SJSA1 (cell line): ENCODE measurements around the gene XPA. TPM values are rescaled to one million over a fixed set of nuclear protein-coding genes. Genes with fewer than 3 reads are reported as not detected.
"Not testable (repeated sequence)": the region's sequence is repeated elsewhere in the genome, so short reads cannot be mapped to it uniquely, and the experiment has no call there.

Experiments used
- DNase-seq, 2 experiments: peaks; one replicate each; pipeline ENCODE4 v3.0.0-alpha.2; 2015 to 2020; ENCODE audit warnings: low spot score in 2 of 2, low read depth in 1 of 2
- H3K27ac ChIP-seq: fragments of 250-450 bp; sonication (Bioruptor Pico); 2 replicates; pipeline ENCODE4 v1.5.1; 2020; ENCODE audit warnings: mild to moderate bottlenecking, moderate library complexity
- H3K27me3 ChIP-seq: fragments of 250-450 bp; sonication (Bioruptor Pico); replicated peaks from 2 replicates; pipeline ENCODE4 v1.5.1; 2020; ENCODE audit warnings: mild to moderate bottlenecking, moderate library complexity
- H3K36me3 ChIP-seq: fragments of 250-450 bp; sonication (Bioruptor Pico); 2 replicates; pipeline ENCODE4 v1.5.1; 2020; ENCODE audit warnings: mild to moderate bottlenecking
- H3K4me1 ChIP-seq: fragments of 250-450 bp; sonication (Bioruptor Pico); replicated peaks from 2 replicates; pipeline ENCODE4 v1.6.1; 2021; ENCODE audit warnings: mild to moderate bottlenecking
- H3K4me3 ChIP-seq: fragments of 250-450 bp; sonication (Bioruptor Pico); 2 replicates; pipeline ENCODE4 v1.5.1; 2020; ENCODE audit warnings: mild to moderate bottlenecking
- H3K9me3 ChIP-seq: fragments of 250-450 bp; sonication (Bioruptor Pico); replicated peaks from 2 replicates; pipeline ENCODE4 v1.5.1; 2020; ENCODE audit warnings: mild to moderate bottlenecking
- total RNA-seq: library from RNA; depleted of rRNA; stranded (reverse); fragments of >200 nt; shearing (Covaris generic); gene quantifications from 2 replicates; pipeline ENCODE4 v1.2.3, GENCODE V29; 2014

XPA gene
- total RNA-seq, 1 experiment from 2014 or later: 7.8 TPM

DNA sequence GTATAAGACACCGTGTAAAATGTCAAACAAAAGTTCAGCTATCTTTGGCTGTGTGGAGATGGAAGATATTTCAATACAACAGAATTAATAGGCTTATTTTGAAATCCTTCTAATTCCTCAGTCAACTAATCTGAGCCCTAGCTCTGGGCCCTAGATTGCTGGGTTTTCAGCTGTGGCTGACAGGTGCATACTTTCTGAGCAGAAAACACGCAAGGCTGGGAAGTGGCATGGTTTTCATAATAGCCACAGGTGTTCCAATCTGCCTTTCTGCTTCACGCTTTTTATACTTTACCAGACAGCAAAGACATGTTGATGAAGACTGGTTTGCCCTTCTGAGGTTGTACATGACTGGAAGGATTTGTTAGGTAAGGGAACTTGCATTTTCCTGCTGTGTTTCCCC lies 20.7 kb upstream of the XPA start:
- no peak overlapping the region for H3K4me3 ChIP-seq
- no peaks in the 10 kb centered on the region for H3K9me3 ChIP-seq
- H3K27me3 ChIP-seq: no peaks in the 10 kb centered on the region
- no peak for DNase-seq
- H3K36me3 ChIP-seq: no peaks in the 10 kb centered on the region
- H3K27ac ChIP-seq: no peak overlapping the region
- peaks cover 36% of the 10 kb centered on the region for H3K4me1 ChIP-seq

DNA sequence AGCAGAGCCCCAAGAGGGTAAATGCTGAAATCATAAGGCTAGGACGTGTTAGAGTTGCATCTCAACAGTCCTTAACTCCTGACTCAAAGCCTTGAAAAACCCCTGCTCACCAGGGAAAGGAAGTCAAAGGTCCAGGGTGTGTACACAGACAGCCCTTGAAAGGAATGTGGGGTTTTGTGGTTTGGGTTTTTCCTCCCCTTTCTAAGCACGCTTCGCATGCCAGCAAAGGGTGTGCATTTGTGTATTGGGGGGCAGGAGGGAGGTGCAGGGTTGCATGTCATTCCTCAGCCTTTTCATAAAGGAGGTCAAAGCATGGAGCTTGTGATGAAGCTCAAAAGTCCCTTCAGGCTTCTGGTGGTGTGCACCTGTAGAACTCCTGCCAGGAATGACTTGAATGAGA lies 17.3 kb upstream of the XPA start:
- no peaks in the 10 kb centered on the region for H3K27me3 ChIP-seq
- H3K4me1 ChIP-seq: peaks cover 42% of the 10 kb centered on the region
- no peaks in the 10 kb centered on the region for H3K36me3 ChIP-seq
- peak overlapping the region; percentile 70 for H3K27ac ChIP-seq
- H3K4me3 ChIP-seq: no peak overlapping the region
- H3K9me3 ChIP-seq: no peaks in the 10 kb centered on the region
- DNase-seq: peak; percentile 80 to 88

DNA sequence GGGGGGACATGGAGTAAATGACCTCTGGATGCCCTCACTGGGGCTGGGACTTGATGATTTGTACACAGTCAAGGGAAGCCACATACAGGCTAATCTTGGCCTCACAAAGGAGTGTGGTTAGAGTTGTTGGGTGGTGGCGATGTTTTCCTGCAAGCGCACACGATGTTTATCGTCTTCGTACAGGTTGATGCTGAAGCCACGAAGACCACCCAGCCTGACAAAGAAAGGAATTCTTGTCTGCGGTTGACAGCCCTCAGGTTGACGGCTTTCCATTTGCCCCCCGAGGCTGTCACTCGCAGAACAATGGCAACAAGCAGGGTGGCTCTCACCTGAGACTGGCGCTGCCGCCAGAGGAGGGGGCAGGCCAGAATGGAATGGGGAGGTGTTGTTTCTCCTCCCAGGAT lies 14.1 kb upstream of the XPA start:
- Histone ChIP-seq H3K4me1 (peaks cover 42% of the 10 kb centered on the region), H3K4me3 (no peak overlapping the region), H3K36me3 (no peaks in the 10 kb centered on the region), H3K9me3 (no peaks in the 10 kb centered on the region), H3K27me3 (no peaks in the 10 kb centered on the region), H3K27ac (no peak overlapping the region)
- DNase-seq: peak; percentile 89 to 92

DNA sequence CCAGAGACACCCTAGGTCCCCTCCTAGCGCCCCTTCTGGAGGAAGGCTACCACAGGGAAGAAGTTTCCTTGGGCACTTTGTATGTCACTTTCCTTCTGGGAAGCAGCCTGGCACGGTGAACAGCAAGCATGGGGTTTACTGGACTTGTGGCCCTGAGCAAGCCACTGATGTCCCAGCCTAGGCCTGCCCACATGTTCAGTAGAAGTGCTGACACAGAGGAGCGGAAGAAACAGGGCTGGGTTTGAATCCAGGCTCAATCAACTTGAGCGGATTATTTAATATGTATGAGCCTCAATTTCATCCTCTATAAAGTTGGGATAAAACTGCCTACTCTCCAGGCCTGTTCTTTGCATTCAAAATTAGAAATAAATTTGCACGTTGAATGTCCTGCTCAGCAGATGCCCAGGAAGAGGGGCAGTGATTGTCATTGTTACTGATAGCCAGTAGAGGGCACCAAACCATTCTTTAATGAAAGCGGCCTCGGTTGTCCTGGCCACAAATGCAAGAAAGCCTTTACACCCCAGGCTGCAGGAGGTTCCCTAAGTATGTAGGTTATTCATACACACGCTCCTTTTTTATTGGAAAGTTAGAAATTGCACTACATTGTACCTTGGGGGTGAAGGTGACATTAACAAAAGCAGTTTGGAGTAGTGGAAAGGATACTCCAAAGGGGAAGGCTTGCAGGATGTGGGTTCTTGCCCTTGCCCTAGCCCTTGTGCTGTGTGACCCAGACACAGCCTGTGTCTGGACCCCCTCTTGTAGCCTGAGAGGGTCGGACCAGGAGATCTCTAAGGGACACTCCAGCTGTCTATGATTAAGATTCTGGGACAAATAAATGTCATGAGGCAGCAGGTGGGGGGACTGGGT lies 13.4 kb upstream of the XPA start:
- Histone ChIP-seq H3K27me3 (no peaks in the 10 kb centered on the region), H3K4me1 (peaks cover 42% of the 10 kb centered on the region), H3K9me3 (no peaks in the 10 kb centered on the region), H3K4me3 (no peak overlapping the region), H3K27ac (no peak overlapping the region), H3K36me3 (no peaks in the 10 kb centered on the region)
- DNase-seq: peak in 1 of 2 experiments; percentile 66

DNA sequence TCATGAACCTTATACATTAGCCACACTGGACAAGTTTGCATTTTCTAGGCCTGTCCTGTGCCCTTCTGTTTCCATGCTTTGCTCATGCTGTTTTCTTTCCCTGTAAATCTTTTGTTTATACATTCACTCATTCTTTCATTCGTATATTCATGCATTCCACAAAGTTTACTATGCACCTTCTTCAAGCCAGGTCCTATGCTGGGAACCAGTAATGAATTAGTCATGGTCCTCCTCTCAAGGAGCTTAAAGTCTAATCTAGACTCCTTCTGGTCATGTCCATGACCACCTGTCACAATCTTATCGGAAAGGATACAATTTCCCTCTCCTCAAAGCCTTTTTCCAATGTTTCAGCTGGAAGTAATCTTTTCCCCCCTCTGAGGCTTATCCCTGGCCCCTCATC lies 9.1 kb upstream of the XPA start:
- H3K27ac ChIP-seq: no peak overlapping the region
- no peaks in the 10 kb centered on the region for H3K36me3 ChIP-seq
- DNase-seq: no peak

DNA sequence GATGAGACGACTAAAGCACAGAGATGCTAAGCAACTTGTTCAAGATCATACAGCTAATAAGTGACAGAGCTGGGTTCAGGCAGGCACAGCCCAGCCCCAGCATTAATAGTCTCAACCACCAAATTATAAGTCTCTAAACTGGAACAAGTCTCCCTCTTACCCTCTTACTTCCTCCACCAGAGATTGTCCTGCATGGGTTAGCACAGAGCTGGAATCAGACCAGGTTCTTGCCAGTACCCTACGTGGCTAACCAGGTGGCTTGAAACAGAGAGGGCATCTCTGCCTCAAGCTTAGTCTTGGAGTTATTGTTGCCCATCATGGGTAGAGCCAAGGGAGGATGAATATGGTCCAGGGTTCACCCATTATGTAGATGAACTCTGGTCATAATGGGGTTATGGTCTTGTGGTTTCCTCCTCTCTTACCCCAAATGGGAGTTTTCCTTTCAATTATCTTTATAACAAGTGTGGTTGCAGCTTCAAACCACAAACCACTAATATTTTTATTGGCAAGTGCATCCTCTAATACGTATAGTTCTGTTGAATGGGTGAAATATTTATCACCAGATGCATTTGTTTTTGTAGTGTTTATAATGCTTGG lies 8.3 kb upstream of the XPA start:
- no peaks in the 10 kb centered on the region for H3K27me3 ChIP-seq
- H3K27ac ChIP-seq: no peak overlapping the region
- no peaks in the 10 kb centered on the region for H3K36me3 ChIP-seq
- H3K4me3 ChIP-seq: no peak overlapping the region
- DNase-seq: no peak
- H3K9me3 ChIP-seq: no peaks in the 10 kb centered on the region
- H3K4me1 ChIP-seq: peaks cover 26% of the 10 kb centered on the region

More for the DNA sequence above, 9.1 kb upstream of the XPA start:
- H3K27me3 ChIP-seq: no peaks in the 10 kb centered on the region
- H3K4me3 ChIP-seq: no peak overlapping the region
- no peaks in the 10 kb centered on the region for H3K9me3 ChIP-seq
- peaks cover 34% of the 10 kb centered on the region for H3K4me1 ChIP-seq

- Histone ChIP-seq H3K9me3 (no peaks in the 10 kb centered on the region), H3K4me1 (peaks cover 24% of the 10 kb centered on the region), H3K27me3 (no peaks in the 10 kb centered on the region), H3K27ac (no peak overlapping the region), H3K4me3 (no peak overlapping the region), H3K36me3 (no peaks in the 10 kb centered on the region)
- no peak for DNase-seq
Measured at GRCh38 chr9:97704851-97705250, 7.7 kb upstream of the XPA start.

GRCh38 chr9:97704345-97704677 lies 7.2 kb upstream of the XPA start:
- Histone ChIP-seq H3K36me3 (no peaks in the 10 kb centered on the region), H3K4me1 (peaks cover 24% of the 10 kb centered on the region), H3K27ac (peak overlapping the region; percentile 67), H3K27me3 (no peaks in the 10 kb centered on the region), H3K9me3 (no peaks in the 10 kb centered on the region), H3K4me3 (no peak overlapping the region)
- no peak for DNase-seq

DNA sequence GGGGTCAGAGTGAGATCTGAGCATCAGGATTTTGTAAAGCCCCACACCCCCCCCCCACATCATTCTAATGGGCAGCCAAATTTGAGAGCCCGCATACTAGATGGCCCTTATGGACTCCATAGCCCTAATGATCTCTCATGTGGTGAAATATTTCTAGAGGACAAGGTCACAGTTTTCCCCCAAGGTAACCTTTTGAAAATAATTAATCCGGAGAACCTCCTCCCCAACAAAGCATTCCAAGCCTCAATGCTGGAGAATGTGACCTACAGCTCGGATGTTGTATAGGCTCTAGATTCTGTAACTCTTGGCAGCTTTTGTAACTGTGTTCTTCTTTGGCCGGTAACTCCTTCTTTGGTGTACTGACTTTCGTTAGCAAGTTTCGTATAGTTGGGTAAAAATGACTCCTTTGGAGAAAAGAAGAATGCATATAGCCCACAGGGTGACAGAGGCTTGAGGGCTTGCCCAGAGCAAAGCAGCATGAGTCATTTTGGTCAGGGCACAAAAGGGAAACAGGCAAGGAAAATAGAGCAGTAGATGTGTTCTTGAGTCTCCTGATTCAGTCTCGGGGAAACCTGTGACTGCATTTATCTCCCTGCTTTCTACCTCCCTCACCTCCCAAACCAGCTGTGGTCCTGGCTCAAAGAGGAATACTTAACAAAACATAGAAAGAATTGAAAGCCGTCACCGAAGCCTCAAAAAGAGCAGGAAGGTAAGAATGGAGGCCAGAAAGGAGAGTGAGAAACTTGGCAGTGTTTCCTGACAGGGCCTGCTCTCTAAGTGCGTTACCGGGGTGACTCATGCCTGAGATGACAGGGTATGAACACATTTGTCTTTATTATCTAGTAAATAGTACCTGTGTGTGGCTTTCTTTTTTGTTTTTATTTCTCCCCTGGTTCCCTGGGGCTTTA lies 6.6 kb upstream of the XPA start:
- Histone ChIP-seq H3K27ac (peak overlapping the region; percentile 67), H3K9me3 (no peaks in the 10 kb centered on the region), H3K36me3 (no peaks in the 10 kb centered on the region), H3K4me3 (no peak overlapping the region), H3K4me1 (peaks cover 24% of the 10 kb centered on the region), H3K27me3 (no peaks in the 10 kb centered on the region)
- DNase-seq: peak; percentile 67 to 88

GRCh38 chr9:97699824-97700223 lies 2.7 kb upstream of the XPA start:
- not testable (repeated sequence) for H3K27me3 ChIP-seq, H3K27ac ChIP-seq, H3K36me3 ChIP-seq, H3K4me3 ChIP-seq, H3K9me3 ChIP-seq, DNase-seq
- peaks cover 40% of the 10 kb centered on the region for H3K4me1 ChIP-seq

- DNase-seq, H3K27ac ChIP-seq, H3K27me3 ChIP-seq, H3K36me3 ChIP-seq, H3K9me3 ChIP-seq, H3K4me3 ChIP-seq: not testable (repeated sequence)
- H3K4me1 ChIP-seq: peaks cover 35% of the 10 kb centered on the region
Measured at GRCh38 chr9:97699281-97699680, 2.1 kb upstream of the XPA start.

DNA sequence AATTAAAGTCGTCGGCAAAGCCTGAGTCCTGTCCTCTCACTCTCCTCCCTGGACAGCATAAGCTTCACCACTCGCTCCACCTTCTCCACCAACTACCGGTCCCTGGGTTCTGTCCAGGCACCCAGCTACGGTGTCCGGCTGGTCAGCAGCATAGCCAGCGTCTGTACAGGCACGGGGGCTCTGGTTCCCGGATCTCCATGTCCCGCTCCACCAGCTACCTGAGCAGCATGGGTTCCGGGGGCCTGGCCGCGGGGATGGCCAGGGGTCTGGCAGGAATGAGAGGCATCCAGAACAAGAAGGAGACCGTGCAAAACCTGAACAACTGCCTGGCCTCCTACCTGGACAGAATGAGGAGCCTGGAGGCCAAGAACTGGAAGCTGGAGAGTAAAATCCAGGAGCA lies 1.7 kb upstream of the XPA start:
- H3K27ac ChIP-seq: no peak overlapping the region
- no peak overlapping the region for H3K4me3 ChIP-seq
- H3K9me3 ChIP-seq: no peaks in the 10 kb centered on the region; the same call in 1 of the 2 replicates
- no peaks in the 10 kb centered on the region for H3K27me3 ChIP-seq
- H3K4me1 ChIP-seq: peaks cover 31% of the 10 kb centered on the region
- peaks cover 5% of the 10 kb centered on the region; the same call in 1 of the 2 replicates for H3K36me3 ChIP-seq
- DNase-seq: no peak

GRCh38 chr9:97697837-97698236 lies 697 bp upstream of the XPA start:
- H3K27me3 ChIP-seq: no peaks in the 10 kb centered on the region
- H3K4me1 ChIP-seq: peaks cover 22% of the 10 kb centered on the region
- H3K9me3 ChIP-seq: no peaks in the 10 kb centered on the region; the same call in 1 of the 2 replicates
- H3K27ac ChIP-seq: no peak overlapping the region
- no peak for DNase-seq
- peaks cover 5% of the 10 kb centered on the region; the same call in 1 of the 2 replicates for H3K36me3 ChIP-seq
- no peak overlapping the region; the same call in 1 of the 2 replicates for H3K4me3 ChIP-seq
